ENCODE data around the gene CRYL1. TPM values are rescaled to one million over a fixed set of nuclear protein-coding genes. Genes with fewer than 3 reads are reported as not detected.
A peak's percentile ranks its signal among the peaks of the same experiment; 100 is the strongest.

CRYL1 gene
- total RNA-seq, 1 donor from 2014 or later, result 14.3 TPM

GRCh38 chr13:20389696-20390525, 135.7 kb downstream of the CRYL1 start:
- FAIRE-seq, result no peak
- DNase-seq (ENCODE audit: low spot score in 2 of 2), result no peak

- DNase-seq (ENCODE audit: low spot score in 2 of 2) (no peak), FAIRE-seq (no peak)
Measured at GRCh38 chr13:20388184-20388583, 137.5 kb downstream of the CRYL1 start.

GRCh38 chr13:20387441-20387971, 138.2 kb downstream of the CRYL1 start:
- FAIRE-seq, result no peak
- no peak for DNase-seq (ENCODE audit: low spot score in 2 of 2)

GRCh38 chr13:20387006-20387405, 138.7 kb downstream of the CRYL1 start:
- no peak for FAIRE-seq

GRCh38 chr13:20383058-20383457, 142.6 kb downstream of the CRYL1 start:
- no peak for DNase-seq (ENCODE audit: low spot score in 2 of 2)
- no peak for FAIRE-seq

More at GRCh38 chr13:20387006-20387405, 138.7 kb downstream of the CRYL1 start:
- no peak for DNase-seq (ENCODE audit: low spot score in 2 of 2)

- FAIRE-seq, result no peak
- no peak for DNase-seq (ENCODE audit: low spot score in 2 of 2)
Measured at GRCh38 chr13:20381401-20381800, 144.3 kb downstream of the CRYL1 start.

GRCh38 chr13:20378721-20379120, 146.9 kb downstream of the CRYL1 start:
- FAIRE-seq (no peak), DNase-seq (ENCODE audit: low spot score in 2 of 2) (no peak)

- DNase-seq (ENCODE audit: low spot score in 2 of 2), result no peak
- FAIRE-seq, result no peak
Measured at GRCh38 chr13:20377720-20378119, 147.9 kb downstream of the CRYL1 start.

GRCh38 chr13:20375871-20376270, 149.8 kb downstream of the CRYL1 start:
- DNase-seq (ENCODE audit: low spot score in 2 of 2) (no peak), FAIRE-seq (no peak)

GRCh38 chr13:20373861-20374260, 151.8 kb downstream of the CRYL1 start:
- FAIRE-seq (no peak), DNase-seq (ENCODE audit: low spot score in 2 of 2) (no peak)

- no peak for DNase-seq (ENCODE audit: low spot score in 2 of 2)
- FAIRE-seq, result no peak
Measured at GRCh38 chr13:20371825-20372224, 153.8 kb downstream of the CRYL1 start.

GRCh38 chr13:20370815-20371421, 154.7 kb downstream of the CRYL1 start:
- FAIRE-seq (no peak), DNase-seq (ENCODE audit: low spot score in 2 of 2) (no peak)

- FAIRE-seq, result no peak
Measured at GRCh38 chr13:20369886-20370361, 155.7 kb downstream of the CRYL1 start.

GRCh38 chr13:20366056-20366455, 159.6 kb downstream of the CRYL1 start:
- FAIRE-seq, result no peak
- DNase-seq (ENCODE audit: low spot score in 2 of 2), result no peak

More at GRCh38 chr13:20369886-20370361, 155.7 kb downstream of the CRYL1 start:
- no peak for DNase-seq (ENCODE audit: low spot score in 2 of 2)

- FAIRE-seq, result no peak
Measured at GRCh38 chr13:20363603-20364002, 162.1 kb downstream of the CRYL1 start.

GRCh38 chr13:20363172-20363571, 162.5 kb downstream of the CRYL1 start:
- FAIRE-seq, result no peak
- DNase-seq (ENCODE audit: low spot score in 2 of 2), result no peak

More at GRCh38 chr13:20363603-20364002, 162.1 kb downstream of the CRYL1 start:
- DNase-seq (ENCODE audit: low spot score in 2 of 2), result no peak

GRCh38 chr13:20362484-20363041, 163.1 kb downstream of the CRYL1 start:
- no peak for FAIRE-seq
- no peak for DNase-seq (ENCODE audit: low spot score in 2 of 2)

GRCh38 chr13:20360835-20361412, 164.7 kb downstream of the CRYL1 start:
- FAIRE-seq, result no peak

GRCh38 chr13:20360041-20360491, 165.6 kb downstream of the CRYL1 start:
- FAIRE-seq (no peak), DNase-seq (ENCODE audit: low spot score in 2 of 2) (no peak)

More at GRCh38 chr13:20360835-20361412, 164.7 kb downstream of the CRYL1 start:
- DNase-seq (ENCODE audit: low spot score in 2 of 2), result no peak

GRCh38 chr13:20359335-20359734, 166.3 kb downstream of the CRYL1 start:
- peak in 1 of 2 donors; percentile 27 for DNase-seq (ENCODE audit: low spot score in 2 of 2)
- no peak for FAIRE-seq

GRCh38 chr13:20358022-20358421, 167.6 kb downstream of the CRYL1 start:
- FAIRE-seq (no peak), DNase-seq (ENCODE audit: low spot score in 2 of 2) (no peak)
